Colon (tissue), 2 donors: Measurements from ENCODE around the gene TPM3.
"Not testable (repeated sequence)": the region's sequence is repeated elsewhere in the genome, so short reads cannot be mapped to it uniquely, and the experiment has no call there.

ENCODE experiments used
- FAIRE-seq: peaks from 2 replicates; lab custom pipeline; 2012; peaks lifted over from hg19 to GRCh38; lab: Jason Lieb, UNC
- donor health status: control.
- donor health status: control.

TPM3 gene

GRCh38 chr1:154166207-154166606 is 25.7 kb downstream of the TPM3 start:
- FAIRE-seq: no peak

DNA sequence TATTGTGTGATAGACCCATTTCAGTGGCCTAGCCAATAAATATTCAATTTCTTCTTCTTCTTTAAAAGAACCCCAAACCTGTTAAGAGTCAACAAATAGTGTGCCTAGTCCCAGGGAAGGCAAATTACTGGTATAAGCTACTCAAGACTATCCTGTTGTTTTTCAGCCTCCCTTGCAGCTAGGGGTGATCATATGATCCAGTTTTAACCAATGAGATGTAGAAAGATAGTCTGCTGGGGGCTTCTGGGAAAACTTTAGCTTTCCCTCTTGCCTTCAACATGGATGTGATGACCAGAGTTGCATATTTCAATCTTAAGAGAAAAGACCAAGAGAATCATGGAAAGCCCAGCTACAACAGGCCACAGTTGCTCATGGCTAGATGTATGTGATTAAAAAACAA is 32.3 kb downstream of the TPM3 start:
- FAIRE-seq: no peak

GRCh38 chr1:154158307-154159125 is 33.4 kb downstream of the TPM3 start:
- FAIRE-seq: no peak

GRCh38 chr1:154157520-154158306 is 34.2 kb downstream of the TPM3 start:
- no peak for FAIRE-seq

DNA sequence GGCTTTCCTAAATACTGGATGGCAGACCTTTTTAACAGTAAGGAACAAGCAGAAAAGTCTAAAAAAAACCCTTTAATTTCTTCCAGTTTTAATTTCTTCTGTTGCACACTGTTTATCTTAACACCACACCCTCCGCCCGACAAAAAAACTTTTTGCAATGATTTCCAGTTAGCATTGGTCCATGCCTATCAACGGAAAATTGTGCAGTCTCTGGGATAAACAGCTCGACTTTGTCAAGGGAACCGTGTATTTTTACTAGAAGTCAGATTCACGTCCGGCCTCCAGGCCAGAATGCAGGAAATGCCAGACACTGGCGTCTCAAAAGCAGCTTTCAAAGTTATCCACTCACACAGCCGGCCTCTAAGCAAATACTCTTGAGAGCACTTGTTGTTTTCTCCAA is 36.6 kb downstream of the TPM3 start:
- no peak for FAIRE-seq

DNA sequence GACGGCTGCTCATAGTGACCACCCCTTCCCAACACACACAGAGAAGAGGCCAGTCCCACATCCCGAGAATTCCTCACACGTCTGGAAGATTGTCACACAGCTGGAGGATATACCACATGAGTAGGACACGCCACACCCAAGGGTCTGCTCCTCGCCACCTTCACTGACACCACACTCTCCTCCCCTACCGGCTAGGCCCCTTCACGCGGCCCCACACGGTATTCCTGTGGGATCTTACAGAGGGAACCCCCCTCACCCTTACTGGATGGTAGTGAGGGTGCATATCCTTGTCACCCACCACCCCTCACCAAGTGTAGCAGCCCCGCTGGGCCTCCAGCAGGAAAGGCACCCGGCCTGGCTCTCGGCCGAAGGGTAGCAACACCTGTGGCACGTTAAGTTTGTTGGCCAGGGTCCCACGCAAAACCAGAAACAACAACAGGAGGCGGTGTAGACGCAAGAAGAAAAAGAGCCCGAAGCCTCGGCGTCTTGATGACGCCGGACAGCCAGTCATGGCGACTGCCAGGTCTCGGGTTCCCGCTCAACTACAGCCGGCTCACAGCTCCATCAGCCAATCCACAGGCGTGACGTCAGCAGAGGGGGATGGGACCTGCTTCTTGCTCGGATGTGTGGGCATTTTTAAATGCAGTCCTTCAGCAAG is 37.2 kb downstream of the TPM3 start, which contains the start of gene NUP210L:
TSS of gene NUP210L (minus strand) at position 540 of the 658 bp plus-strand sequence.
- no peak for FAIRE-seq

DNA sequence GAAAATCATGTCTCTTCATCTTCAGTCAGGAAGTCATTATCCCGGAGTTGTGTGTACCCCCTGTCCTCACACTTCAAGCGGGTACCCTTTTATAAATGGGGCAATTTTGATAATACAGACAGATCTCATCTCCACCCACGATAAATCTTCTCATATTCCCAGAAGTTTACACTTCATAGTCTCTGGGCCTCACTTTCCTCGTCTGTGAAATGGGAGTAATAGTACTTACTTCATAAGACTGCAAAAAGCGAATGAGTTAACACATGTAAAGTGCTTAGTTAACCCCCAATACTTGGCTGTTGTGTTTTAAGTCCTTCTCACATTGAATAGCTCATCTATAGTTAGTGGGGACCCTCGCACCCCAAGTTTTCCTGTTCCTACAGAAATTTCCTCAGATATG is 37.8 kb downstream of the TPM3 start:
- FAIRE-seq: no peak

DNA sequence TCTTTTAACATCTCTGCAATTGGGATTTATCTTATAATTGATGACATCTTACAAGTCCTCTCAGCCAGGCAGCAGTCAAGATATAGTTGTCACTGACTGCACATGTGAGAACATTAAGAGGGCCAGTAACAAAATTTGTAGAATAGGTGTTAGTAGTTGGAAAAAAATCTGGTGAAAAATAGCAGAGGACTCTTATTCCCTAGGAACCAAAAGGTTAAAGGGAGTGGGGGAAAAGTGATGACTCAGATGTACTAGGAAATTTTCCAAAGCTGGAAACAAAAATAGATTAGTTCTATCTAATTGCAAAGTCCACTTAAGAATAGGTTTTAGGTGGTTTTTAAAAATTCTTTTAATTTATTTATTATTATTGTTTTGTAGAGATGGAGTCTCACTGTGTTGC is 40.6 kb downstream of the TPM3 start:
- no peak for FAIRE-seq

GRCh38 chr1:154148807-154149206 is 43.1 kb downstream of the TPM3 start:
- no peak for FAIRE-seq

DNA sequence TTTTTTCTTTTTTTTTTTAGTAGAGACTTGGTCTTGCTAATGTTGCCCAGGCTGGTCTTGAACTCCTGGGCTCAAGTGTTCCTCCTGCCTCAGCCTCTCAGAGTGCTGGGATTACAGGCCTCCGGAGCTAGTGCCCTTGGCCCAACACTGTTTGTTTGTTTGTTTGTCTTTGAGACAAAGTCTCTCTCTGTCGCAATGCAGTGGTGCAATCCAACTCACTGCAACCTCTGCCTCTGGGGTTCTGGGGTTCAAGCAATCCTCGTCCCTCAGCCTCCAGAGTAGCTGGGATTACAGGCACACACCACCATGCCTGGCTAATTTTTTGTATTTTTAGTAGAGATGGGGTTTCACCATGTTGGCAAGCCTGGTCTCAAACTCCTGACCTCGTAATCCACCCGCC is 44.4 kb downstream of the TPM3 start:
- not testable (repeated sequence) for FAIRE-seq

DNA sequence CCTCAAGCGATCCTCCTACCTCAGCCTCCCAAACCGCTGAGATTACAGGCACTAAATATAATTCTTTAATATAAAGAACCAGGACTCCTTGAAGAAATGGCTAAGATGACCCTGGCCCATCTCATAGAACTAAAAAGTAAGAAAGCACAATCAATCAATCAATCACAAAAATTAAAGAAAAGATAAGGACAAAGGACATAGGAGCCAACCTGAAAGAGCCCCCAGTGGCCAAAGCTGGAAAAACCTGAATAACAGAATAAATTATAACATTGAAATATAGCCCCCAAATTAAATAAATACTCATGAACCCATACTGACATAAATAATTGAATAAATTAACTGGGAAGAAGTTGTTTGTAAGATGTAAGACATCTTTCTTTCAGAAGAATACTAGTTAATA is 45.9 kb downstream of the TPM3 start:
- FAIRE-seq: no peak

GRCh38 chr1:154142358-154142757 is 49.5 kb downstream of the TPM3 start:
- no peak for FAIRE-seq

- FAIRE-seq: no peak
Measured at GRCh38 chr1:154141240-154141639, 50.7 kb downstream of the TPM3 start.

- FAIRE-seq: no peak
Measured at GRCh38 chr1:154137888-154138287, 54.0 kb downstream of the TPM3 start.

GRCh38 chr1:154133256-154133655 is 58.6 kb downstream of the TPM3 start:
- FAIRE-seq: no peak

DNA sequence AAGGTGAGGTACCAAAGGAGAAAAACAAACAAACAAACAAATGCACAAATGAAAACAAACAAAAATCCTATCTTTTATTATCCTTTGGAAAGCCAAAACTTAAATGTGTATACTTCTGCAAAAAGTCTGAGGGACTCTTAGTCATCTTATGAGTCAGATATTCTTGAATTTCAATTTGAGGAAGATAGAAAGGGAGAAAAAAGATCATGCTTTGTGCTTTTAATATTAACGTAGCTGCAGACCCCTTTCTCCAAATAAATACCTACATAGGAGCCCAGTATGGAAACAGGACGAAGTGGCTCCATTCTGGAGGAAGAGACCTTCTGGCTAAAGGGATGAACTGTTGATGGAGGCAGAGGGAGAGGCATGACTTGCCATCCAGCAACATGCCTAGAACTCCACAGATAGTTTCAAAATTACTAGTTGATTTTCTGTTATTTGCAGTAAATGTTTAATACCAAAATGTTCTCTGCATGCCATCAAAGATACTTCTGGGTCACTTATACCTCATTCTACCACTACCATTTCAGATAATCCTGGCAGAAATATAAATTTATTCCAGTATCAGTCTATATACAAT is 62.4 kb downstream of the TPM3 start:
- no peak for FAIRE-seq

DNA sequence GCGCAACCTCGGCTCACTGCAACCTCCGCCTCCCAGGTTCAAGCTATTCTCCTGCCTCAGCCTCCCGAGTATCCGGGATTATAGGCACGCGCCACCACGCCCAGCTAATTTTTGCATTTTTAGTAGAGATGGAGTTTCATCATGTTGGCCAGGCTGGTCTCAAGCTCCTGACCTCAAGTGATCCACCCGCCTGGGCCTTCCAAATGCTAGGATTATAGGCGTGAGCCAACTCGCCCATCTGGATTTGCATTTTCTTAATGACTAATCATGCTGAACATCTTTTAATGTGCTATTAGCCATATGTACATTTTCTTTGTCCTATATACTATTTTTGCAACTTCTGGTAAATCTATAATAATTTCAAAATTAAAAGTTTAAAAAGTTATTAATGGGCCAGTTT is 68.7 kb downstream of the TPM3 start:
- FAIRE-seq: not testable (repeated sequence)

GRCh38 chr1:154117642-154118041 is 74.3 kb downstream of the TPM3 start:
- no peak for FAIRE-seq

GRCh38 chr1:154115180-154115579 is 76.7 kb downstream of the TPM3 start:
- FAIRE-seq: no peak
